22Rv1 (cell line): ENCODE results near the gene CD36.

Experiments
- H3K27ac ChIP-seq: fragments of 450-650 bp; 2 replicates; pipeline ENCODE4 v1.5.1; 2017
- CTCF ChIP-seq: fragments of 450-650 bp; IDR thresholded peaks from 2 replicates; pipeline ENCODE4 v1.5.1; 2017; ENCODE audit warnings: mild to moderate bottlenecking
- ZFX ChIP-seq: fragments of 450-650 bp; IDR thresholded peaks from 2 replicates; pipeline ENCODE4 v1.6.1; 2017; ENCODE audit warnings: antibody characterized with exemption, borderline replicate concordance

CD36 gene

GRCh38 chr7:80622541-80622940 is 15.9 kb upstream of the CD36 start:
- TF ChIP-seq ZFX = no peak
- no peak for TF ChIP-seq CTCF
- no peak overlapping the region for H3K27ac ChIP-seq

- TF ChIP-seq ZFX (no peak), CTCF (no peak)
These were observed 14.8 kb upstream of the CD36 start for GRCh38 chr7:80623503-80624252.

GRCh38 chr7:80624763-80625162 is 13.7 kb upstream of the CD36 start:
- H3K27ac ChIP-seq = no peak overlapping the region
- TF ChIP-seq CTCF (no peak), ZFX (no peak)

More at GRCh38 chr7:80623503-80624252, 14.8 kb upstream of the CD36 start:
- H3K27ac ChIP-seq = no peak overlapping the region

- no peak for TF ChIP-seq CTCF
- TF ChIP-seq ZFX = no peak
These were observed 9.4 kb upstream of the CD36 start for GRCh38 chr7:80629023-80629422.

GRCh38 chr7:80630608-80631405 is 7.6 kb upstream of the CD36 start:
- no peak for TF ChIP-seq CTCF
- TF ChIP-seq ZFX = no peak
- no peak overlapping the region for H3K27ac ChIP-seq

More at GRCh38 chr7:80629023-80629422, 9.4 kb upstream of the CD36 start:
- H3K27ac ChIP-seq = no peak overlapping the region

GRCh38 chr7:80631421-80631820 is 7.0 kb upstream of the CD36 start:
- TF ChIP-seq CTCF (no peak), ZFX (no peak)
- no peak overlapping the region for H3K27ac ChIP-seq

GRCh38 chr7:80632139-80632538 is 6.3 kb upstream of the CD36 start:
- TF ChIP-seq CTCF (no peak), ZFX (no peak)

More at GRCh38 chr7:80632139-80632538, 6.3 kb upstream of the CD36 start:
- H3K27ac ChIP-seq = no peak overlapping the region
